Natural killer cell (primary cell): Measurements from ENCODE around the gene VIPR2. TPM values are rescaled to one million over a fixed set of nuclear protein-coding genes. Genes with fewer than 3 reads are reported as not detected.

Source experiments
- ATAC-seq, 3 donors: fragments of 150-1000 bp in 2 of 3; fragments of 200-7000 bp in 1 of 3; cut with Tn5 transposase; 1 replicate in 1 of 3; 2 replicates in 2 of 3; pipeline ENCODE4 v1.10.0; 2021; ENCODE audit warnings: mild to moderate bottlenecking in 2 of 3, moderate library complexity in 2 of 3
- DNase-seq, 2 donors: peaks; one replicate each; pipeline versions ENCODE4 v3.0.0 to v3.0.0-alpha.2; 2013 to 2021; ENCODE audit warnings: mixed read lengths in 1 of 2
- H3K27ac ChIP-seq: one replicate; pipeline ENCODE4 v1.5.1; 2013; ENCODE audit warnings: mild to moderate bottlenecking, low read length
- H3K27me3 ChIP-seq: one replicate; pipeline ENCODE4 v1.6.1; 2013; ENCODE audit warnings: low read length; ENCODE audit not compliant: control insufficient read depth, insufficient read depth
- H3K36me3 ChIP-seq: one replicate; pipeline ENCODE4 v1.6.1; 2013; ENCODE audit warnings: low read length; ENCODE audit not compliant: control insufficient read depth, insufficient read depth
- H3K4me1 ChIP-seq: one replicate; pipeline ENCODE4 v1.6.1; 2013; ENCODE audit warnings: low read length; ENCODE audit not compliant: control insufficient read depth, insufficient read depth
- H3K4me3 ChIP-seq: one replicate; pipeline ENCODE4 v1.5.1; 2013; ENCODE audit warnings: low read length
- H3K9me3 ChIP-seq: one replicate; pipeline ENCODE4 v1.6.1; 2013; ENCODE audit warnings: low read length; ENCODE audit not compliant: control insufficient read depth, insufficient read depth
- H3K27ac Mint-ChIP-seq, 2 donors: one replicate each; pipeline ENCODE4 v1.8.0; 2022; ENCODE audit warnings: mild to moderate bottlenecking in 2 of 2, mixed read lengths in 2 of 2, moderate library complexity in 1 of 2
- H3K27me3 Mint-ChIP-seq, 2 donors: one replicate each; pipeline ENCODE4 v1.8.0; 2022; ENCODE audit warnings: low read depth in 2 of 2, mixed read lengths in 2 of 2
- H3K36me3 Mint-ChIP-seq: one replicate; pipeline ENCODE4 v1.8.0; 2022; ENCODE audit warnings: mixed read lengths
- H3K4me1 Mint-ChIP-seq, 2 donors: one replicate each; pipeline ENCODE4 v1.8.0; 2022; ENCODE audit warnings: mixed read lengths in 2 of 2
- H3K4me3 Mint-ChIP-seq: one replicate; pipeline ENCODE4 v1.8.0; 2022; ENCODE audit warnings: mild to moderate bottlenecking, moderate library complexity, mixed read lengths
- H3K9me3 Mint-ChIP-seq, 2 donors: one replicate each; pipeline ENCODE4 v1.8.0; 2022; ENCODE audit warnings: mixed read lengths in 2 of 2
- WGBS: methylation state at CpG from one replicate; pipeline ENCODE4 v1.1.7; 2013; ENCODE audit warnings: missing lambda C conversion rate; ENCODE audit not compliant: insufficient coverage; 5-methylcytosine and 5-hydroxymethylcytosine counted together
- intact Hi-C: fragments of 100-400 bp; cut with micrococcal nuclease; formaldehyde crosslinking; loops from one replicate; pipeline ENCODE4 v1.14.2; 2022
- total RNA-seq, 4 donors: library from RNA; stranded (reverse); fragments of 120-200 nt in 1 of 4; gene quantifications; one replicate each; pipeline versions ENCODE4 v1.2.3 to v1.2.4, GENCODE V29; 2013 to 2022
- TF ChIP-seq, protein P1 (sequence below): fragments of 200-600 bp; IDR thresholded peaks from one replicate; pipeline ENCODE4 v1.8.0; 2022; ENCODE audit warnings: antibody characterized with exemption

Gene VIPR2
- total RNA-seq, 3 donors from 2014 or later (not counting 1 experiment from before 2014, with no cell fraction given) = 2.2 to 4.9 (median 4.7) TPM

DNA sequence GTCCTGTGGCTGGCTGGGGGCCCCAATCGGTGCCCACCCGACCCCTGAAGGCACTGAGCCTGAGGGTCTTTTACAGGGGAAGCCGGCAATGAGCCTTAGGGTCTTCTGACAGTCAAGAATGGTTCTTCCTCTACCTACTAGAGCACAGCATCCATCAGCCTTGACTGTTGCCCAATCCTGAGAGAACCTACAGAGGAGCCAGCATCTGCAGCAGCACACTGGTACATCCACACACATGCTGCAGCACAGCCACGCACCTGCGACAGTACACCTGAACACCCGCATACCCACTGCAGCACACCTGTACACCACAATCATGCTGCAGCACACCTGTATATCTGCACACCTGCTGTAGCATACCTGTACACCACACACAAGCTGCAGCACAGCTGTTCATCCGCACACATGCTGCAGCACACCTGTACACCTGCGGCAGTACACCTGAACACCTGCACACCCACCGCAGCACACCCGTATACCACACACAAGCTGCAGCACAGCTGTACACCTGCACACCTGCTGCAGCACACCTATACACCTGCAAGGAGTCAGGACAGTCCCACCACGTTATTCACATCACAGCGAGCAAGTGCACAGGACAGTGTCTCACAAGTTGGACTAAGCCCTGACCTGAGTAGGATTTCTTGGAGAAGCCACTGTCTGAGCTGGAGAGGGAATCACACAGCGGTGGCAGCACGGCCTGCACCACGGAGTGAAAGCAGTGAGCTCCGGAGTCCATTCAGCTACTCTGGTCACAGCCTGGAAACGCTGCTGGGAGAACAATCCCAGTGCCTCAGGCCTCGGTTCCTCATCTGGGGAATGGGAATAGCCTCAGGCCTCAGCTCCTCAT is 56.4 kb downstream of the VIPR2 start:
- Mint-ChIP-seq H3K36me3 (no peaks in the 10 kb centered on the region), H3K4me1 (peaks cover 0 to 6% of the 10 kb centered on the region in 2 donors), H3K27me3 (peaks cover 0 to 11% of the 10 kb centered on the region in 2 donors), H3K9me3 (no peaks in the 10 kb centered on the region), H3K27ac (no peak overlapping the region), H3K4me3 (no peak overlapping the region)
- Histone ChIP-seq H3K36me3 (no peaks in the 10 kb centered on the region), H3K4me3 (no peak overlapping the region), H3K27me3 (no peaks in the 10 kb centered on the region), H3K4me1 (no peaks in the 10 kb centered on the region), H3K9me3 (no peaks in the 10 kb centered on the region), H3K27ac (no peak overlapping the region)
- intact Hi-C loops = no loop called here
- WGBS = 88% methylated on average over 18 of the region's 18 CpGs
- TF ChIP-seq, protein P1, sequence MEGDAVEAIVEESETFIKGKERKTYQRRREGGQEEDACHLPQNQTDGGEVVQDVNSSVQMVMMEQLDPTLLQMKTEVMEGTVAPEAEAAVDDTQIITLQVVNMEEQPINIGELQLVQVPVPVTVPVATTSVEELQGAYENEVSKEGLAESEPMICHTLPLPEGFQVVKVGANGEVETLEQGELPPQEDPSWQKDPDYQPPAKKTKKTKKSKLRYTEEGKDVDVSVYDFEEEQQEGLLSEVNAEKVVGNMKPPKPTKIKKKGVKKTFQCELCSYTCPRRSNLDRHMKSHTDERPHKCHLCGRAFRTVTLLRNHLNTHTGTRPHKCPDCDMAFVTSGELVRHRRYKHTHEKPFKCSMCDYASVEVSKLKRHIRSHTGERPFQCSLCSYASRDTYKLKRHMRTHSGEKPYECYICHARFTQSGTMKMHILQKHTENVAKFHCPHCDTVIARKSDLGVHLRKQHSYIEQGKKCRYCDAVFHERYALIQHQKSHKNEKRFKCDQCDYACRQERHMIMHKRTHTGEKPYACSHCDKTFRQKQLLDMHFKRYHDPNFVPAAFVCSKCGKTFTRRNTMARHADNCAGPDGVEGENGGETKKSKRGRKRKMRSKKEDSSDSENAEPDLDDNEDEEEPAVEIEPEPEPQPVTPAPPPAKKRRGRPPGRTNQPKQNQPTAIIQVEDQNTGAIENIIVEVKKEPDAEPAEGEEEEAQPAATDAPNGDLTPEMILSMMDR = no peak
- DNase-seq (peak in 1 of 2 donors; percentile 7), ATAC-seq (no peak)

DNA sequence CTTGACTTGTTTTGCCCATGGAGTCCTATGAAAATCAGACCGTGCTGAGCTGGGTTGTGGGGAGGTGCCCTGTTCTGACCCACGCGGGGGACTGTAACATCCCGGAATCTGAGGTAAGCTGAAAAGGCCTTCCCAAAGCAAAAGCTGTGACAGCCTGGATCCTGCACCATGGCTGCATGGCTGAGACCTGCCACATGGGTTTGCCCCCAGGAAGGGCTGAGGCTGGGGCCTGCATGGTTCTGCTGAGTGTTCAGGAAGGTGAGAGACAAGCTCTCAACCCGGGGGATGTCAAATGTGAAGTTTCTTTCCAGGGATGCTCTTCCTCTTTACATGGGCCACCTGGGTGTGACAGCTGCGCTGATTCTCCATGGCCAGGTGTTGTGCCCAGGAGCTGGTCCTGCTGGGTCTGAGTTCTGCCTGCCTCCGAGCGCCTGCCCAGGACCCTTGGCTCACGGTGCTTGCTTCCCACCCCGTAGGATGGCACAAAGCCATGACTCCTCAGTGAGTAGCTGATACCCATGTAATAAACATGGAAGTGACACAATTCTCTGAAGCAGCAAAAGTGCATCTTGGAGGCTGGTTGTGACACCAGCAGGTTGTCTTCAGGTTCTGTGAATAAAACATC is 58.3 kb downstream of the VIPR2 start:
- Histone ChIP-seq H3K9me3 (no peaks in the 10 kb centered on the region), H3K4me3 (no peak overlapping the region), H3K27ac (no peak overlapping the region), H3K27me3 (no peaks in the 10 kb centered on the region), H3K36me3 (no peaks in the 10 kb centered on the region), H3K4me1 (no peaks in the 10 kb centered on the region)
- intact Hi-C loops = no loop called here
- H3K9me3 Mint-ChIP-seq = no peaks in the 10 kb centered on the region
- ATAC-seq (no peak), DNase-seq (peak in 1 of 2 donors; percentile 10)
- no peaks in the 10 kb centered on the region for H3K36me3 Mint-ChIP-seq
- WGBS = 90% methylated on average over 10 of the region's 10 CpGs
- H3K27me3 Mint-ChIP-seq = peaks cover 0 to 11% of the 10 kb centered on the region in 2 donors
- TF ChIP-seq, protein P1 = no peak
- H3K4me3 Mint-ChIP-seq = no peak overlapping the region
- H3K4me1 Mint-ChIP-seq = peaks cover 0 to 12% of the 10 kb centered on the region in 2 donors
- no peak overlapping the region for H3K27ac Mint-ChIP-seq

DNA sequence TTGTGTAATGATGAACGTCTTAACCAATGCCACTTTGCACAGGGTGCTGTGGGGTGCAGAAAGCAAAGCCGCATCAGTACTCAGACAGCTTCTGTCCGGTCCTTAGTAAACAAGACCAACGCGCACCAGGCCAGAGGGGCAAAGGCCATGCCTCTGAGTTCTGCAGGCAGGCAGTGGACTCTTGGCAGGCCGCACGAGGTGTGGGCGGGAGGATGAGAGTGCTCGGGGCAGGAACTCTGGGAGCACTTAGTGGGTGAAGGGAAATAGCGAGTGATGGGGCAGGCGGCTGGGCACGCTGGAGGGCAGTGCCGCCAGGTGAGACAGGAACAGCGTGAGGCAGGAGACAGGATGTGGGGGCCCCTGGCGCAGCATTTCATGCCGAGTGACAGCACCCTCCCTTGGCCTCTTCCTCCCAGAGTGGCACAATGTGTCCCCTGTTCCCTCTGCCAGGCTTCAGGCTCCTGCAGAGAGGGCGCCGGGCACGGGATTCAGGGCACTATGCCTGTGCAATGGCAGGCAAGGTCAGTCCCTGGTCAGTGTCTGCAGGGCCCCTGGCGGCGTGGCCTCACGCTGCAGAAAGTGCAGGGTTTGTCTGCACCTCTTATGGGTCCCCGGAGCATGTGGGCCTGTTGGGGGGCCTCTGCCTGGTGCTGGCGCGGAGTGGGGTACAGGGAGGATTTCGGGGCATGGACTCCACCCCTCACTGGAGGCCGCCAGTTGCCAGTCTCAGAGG is 60.4 kb downstream of the VIPR2 start:
- Mint-ChIP-seq H3K27ac (peak overlapping the region in 1 of 2 donors; percentile 27), H3K27me3 (peaks cover under 1 to 11% of the 10 kb centered on the region in 2 donors), H3K9me3 (no peaks in the 10 kb centered on the region), H3K4me3 (no peak overlapping the region), H3K36me3 (no peaks in the 10 kb centered on the region), H3K4me1 (peaks cover 0 to 12% of the 10 kb centered on the region in 2 donors)
- TF ChIP-seq, protein P1 = no peak
- ATAC-seq = no peak
- H3K4me1 ChIP-seq = no peaks in the 10 kb centered on the region
- intact Hi-C loops = no loop called here
- DNase-seq = peak in 1 of 2 donors; percentile 14
- no peak overlapping the region for H3K27ac ChIP-seq
- no peaks in the 10 kb centered on the region for H3K9me3 ChIP-seq
- WGBS = 80% methylated on average over 27 of the region's 27 CpGs
- no peak overlapping the region for H3K4me3 ChIP-seq
- H3K27me3 ChIP-seq = no peaks in the 10 kb centered on the region
- no peaks in the 10 kb centered on the region for H3K36me3 ChIP-seq
